ENCODE results near the gene XDH.

The XDH gene

GRCh38 chr2:31365834-31366505 is 48.6 kb downstream of the XDH start:
- DNase-seq (ENCODE audit: low read depth, low spot score): peak; percentile 12

DNA sequence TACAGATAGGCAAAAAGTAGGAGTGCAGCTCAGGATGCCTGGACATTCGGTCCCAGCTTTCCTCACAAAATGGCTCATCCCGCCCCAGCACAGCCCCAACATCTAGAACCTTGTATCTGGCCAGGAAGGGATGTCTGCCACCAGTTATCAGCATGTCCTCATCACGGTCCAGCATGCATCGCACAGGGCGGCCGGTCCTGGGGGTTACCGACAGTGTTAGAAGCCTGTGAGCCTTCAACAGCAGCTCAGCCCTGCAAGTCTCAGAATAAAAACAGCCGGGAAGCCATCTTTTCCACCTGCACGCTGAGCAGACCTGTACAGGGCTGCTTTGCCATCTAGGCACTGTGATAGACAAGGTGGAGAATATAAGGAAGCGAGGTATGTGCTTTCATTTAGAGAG is 49.2 kb downstream of the XDH start:
- no peak for DNase-seq (ENCODE audit: low read depth, low spot score)

- no peak for DNase-seq (ENCODE audit: low read depth, low spot score)
These were observed 50.4 kb downstream of the XDH start for GRCh38 chr2:31363956-31364750.

GRCh38 chr2:31362581-31362980 is 52.0 kb downstream of the XDH start:
- DNase-seq (ENCODE audit: low read depth, low spot score): no peak

- no peak for DNase-seq (ENCODE audit: low read depth, low spot score)
These were observed 55.3 kb downstream of the XDH start for GRCh38 chr2:31359229-31359628.

GRCh38 chr2:31354837-31355236 is 59.7 kb downstream of the XDH start:
- no peak for DNase-seq (ENCODE audit: low read depth, low spot score)

DNA sequence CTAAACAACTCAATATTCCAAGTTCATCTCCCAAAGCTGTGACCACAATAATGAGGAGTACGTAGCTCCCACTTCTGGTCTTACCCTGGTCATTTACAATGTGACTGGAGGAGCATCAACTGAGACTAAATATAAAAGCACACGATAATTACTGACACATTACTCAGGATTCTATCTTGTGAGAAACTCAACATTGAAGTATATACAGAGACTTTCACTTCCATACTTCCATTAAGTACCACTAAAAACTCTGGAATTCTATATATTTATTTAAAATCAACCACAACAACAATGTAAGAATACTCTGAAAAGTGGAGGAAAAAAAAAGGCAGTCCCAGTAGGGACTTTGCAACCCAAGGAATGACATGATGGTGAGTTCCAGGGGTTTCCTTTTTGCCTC is 61.4 kb downstream of the XDH start:
- DNase-seq (ENCODE audit: low read depth, low spot score): no peak

- no peak for DNase-seq (ENCODE audit: low read depth, low spot score)
These were observed 64.9 kb downstream of the XDH start for GRCh38 chr2:31349684-31350083.

GRCh38 chr2:31349160-31349559 is 65.4 kb downstream of the XDH start:
- no peak for DNase-seq (ENCODE audit: low read depth, low spot score)

DNA sequence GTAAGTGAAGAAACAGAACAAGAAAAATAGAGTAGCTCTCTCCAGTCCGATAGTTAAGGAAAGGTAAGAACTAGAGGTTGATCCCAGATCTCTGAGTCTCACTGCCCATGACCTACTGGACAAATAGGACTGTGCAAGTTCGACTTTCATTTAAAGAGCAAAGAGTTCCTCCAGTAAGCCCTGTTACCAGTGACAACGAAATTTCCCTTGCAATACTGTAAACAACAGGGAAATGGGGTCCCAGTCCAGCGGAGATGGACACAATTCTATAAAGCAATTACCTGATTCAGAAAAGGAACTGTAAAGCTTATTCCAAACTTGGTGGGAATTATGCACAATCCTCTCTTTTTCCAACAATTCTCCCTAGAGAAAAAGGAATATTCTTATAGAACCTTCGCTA is 65.9 kb downstream of the XDH start:
- DNase-seq (ENCODE audit: low read depth, low spot score): no peak

GRCh38 chr2:31347750-31348149 is 66.8 kb downstream of the XDH start:
- peak; percentile 12 for DNase-seq (ENCODE audit: low read depth, low spot score)

- DNase-seq (ENCODE audit: low read depth, low spot score): no peak
These were observed 67.2 kb downstream of the XDH start for GRCh38 chr2:31347319-31347718.

- no peak for DNase-seq (ENCODE audit: low read depth, low spot score)
These were observed 70.1 kb downstream of the XDH start for GRCh38 chr2:31344447-31344846.

DNA sequence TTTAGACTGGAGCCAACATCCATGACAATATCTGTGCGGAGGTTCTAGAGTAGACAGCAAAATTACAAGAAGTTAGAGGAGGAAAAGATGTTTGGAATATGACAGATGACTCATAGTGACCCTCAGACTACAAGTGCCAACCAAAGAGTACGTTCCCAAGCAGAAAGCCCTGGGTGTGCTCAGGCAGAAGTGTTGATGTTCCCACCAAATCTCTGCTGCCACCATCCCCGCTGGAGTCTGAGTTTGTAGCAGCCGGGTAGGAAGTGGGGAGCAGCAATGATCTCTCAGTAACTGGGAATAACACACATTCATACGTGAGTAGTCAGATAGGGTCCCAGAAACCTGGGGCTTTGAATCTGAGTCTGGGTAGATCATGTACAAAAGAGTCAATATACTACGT is 73.2 kb downstream of the XDH start:
- no peak for DNase-seq (ENCODE audit: low read depth, low spot score)

- no peak for DNase-seq (ENCODE audit: low read depth, low spot score)
These were observed 74.8 kb downstream of the XDH start for GRCh38 chr2:31339696-31340095.

GRCh38 chr2:31337860-31338259 is 76.7 kb downstream of the XDH start:
- peak; percentile 62 for DNase-seq (ENCODE audit: low read depth, low spot score)

GRCh38 chr2:31337197-31337596 is 77.3 kb downstream of the XDH start:
- DNase-seq (ENCODE audit: low read depth, low spot score): no peak

DNA sequence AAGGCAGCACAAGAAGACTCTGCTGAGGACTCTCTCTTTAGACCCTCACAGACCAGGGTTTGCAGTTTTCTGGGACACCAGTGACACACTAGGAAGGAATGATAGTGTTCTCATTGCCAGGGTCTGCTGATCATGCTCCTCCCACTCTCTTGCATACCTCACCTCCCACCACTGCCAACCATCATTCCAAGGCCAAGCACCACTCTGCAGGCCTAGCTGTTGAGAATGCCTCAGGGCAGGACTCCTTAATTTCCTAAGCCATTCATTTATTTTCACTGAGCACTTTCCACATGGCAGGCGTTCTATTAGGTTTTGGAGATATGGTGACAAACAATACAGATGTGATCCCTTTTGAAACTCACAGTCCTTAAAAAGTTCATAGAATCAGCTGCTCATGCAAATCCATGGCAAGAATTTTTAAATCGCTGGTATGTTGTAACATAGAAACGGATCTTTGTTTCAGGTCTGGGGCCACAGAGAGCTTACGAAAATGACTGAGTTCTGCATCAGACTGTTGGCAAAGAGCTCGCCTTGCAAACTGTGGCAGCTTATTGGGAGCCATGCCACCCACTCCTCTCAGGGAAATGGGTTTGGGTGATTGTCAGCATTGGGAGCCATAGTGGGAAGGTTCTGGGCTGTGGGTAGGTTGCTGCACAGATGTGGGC is 78.5 kb downstream of the XDH start:
- DNase-seq (ENCODE audit: low read depth, low spot score): peak; percentile 90

DNA sequence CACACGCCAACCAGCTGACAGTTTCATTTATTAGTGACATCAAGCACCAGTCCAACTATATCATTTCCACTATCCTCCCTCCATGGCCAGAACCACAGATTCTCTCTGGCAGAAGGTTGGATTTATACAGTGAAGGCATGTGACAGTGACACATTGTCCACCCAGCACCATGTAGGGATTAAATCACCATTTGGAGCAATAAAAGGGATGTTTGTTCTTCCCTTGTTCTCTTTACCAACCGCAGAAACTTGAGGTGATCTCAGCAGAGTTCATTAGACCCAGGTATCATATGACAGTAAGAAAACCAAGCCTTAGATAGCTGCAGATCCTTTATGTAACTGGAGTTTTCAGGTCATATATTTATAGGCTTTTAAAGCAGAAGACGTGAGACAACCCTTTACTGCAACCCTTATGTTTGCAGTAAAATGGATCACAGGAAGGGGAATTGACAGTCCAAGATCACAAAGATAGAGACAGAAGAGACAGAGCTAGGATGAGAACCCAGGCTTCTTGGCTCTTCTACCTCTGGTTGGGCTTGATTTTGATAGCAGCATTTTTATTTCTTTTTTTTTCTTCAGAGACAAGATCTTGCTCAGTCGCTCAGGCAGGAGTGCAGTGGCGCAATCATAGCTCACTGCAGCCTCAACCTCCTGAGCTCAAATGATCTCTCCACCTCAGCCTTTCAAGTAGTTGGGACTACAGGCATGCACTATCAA is 80.1 kb downstream of the XDH start:
- no peak for DNase-seq (ENCODE audit: low read depth, low spot score)

DNA sequence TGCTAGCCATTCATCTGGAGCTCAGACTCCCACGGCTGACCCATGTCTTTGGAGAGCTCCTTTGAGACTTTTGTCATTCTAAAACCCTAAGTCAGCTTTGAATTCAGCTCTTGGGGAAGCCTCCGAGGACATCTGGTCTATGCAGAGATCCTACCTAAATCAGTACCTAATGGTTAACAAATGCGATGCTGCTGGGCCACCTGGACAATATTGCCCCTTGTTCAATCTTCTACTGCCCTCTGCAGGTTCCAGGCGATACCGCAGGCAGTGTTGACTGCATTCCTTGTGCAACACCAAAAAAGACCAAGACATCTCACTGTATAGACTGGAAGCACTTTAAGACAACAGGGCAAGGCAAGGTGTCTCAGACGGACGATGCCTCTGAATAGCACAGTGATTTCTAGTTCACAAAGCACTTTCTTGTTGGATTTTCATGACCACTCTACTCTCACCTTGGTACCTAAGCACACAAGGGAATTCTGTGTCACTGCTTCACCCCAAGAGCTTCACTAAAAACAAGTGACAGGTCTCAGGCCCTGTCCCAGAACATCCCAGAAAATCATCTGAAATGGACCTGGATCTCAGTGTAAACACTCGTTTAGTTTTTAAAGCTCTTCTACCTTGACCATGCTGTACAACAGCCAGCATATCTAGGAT is 80.9 kb downstream of the XDH start:
- DNase-seq (ENCODE audit: low read depth, low spot score): peak; percentile 87

GRCh38 chr2:31333046-31333445 is 81.5 kb downstream of the XDH start:
- no peak for DNase-seq (ENCODE audit: low read depth, low spot score)

DNA sequence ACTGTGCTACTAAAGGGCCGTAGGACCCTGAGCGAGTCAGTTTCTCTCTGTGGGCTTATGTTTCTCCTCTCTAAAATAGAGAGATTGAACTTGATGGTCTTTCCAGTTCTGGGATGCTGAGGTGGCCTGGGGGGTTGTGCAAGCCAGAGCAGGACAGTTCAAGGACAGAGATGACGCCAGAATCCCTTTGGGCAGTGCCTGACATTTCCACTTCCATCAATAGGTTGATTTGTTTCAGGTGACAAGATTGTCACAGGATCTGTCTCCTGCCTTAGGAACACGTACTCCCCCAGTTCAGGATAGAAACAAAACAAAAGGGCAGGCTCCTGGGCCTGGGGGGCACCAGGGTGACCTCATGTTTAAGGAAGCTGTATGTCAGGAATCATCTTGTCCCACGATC is 82.0 kb downstream of the XDH start:
- no peak for DNase-seq (ENCODE audit: low read depth, low spot score)

All from astrocyte of the hippocampus (primary cell).